ENCODE data around the gene PRKRIP1. TPM values are rescaled to one million over a fixed set of nuclear protein-coding genes. Genes with fewer than 3 reads are reported as not detected.
A peak's percentile ranks its signal among the peaks of the same experiment; 100 is the strongest.
"Not testable (repeated sequence)": the region's sequence is repeated elsewhere in the genome, so short reads cannot be mapped to it uniquely, and the experiment has no call there.

The PRKRIP1 gene
- total and polyA plus RNA-seq, 2 donors = 15.2 to 23.8 TPM

GRCh38 chr7:102390697-102391484, 5.3 kb upstream of the PRKRIP1 start:
- Histone ChIP-seq H3K27ac (ENCODE audit: low read depth) (no peak overlapping the region), H3K4me1 (ENCODE audit: insufficient read depth) (no peaks in the 10 kb centered on the region), H3K36me3 (ENCODE audit: insufficient read depth) (no peaks in the 10 kb centered on the region), H3K4me3 (ENCODE audit: low read depth, low read length) (no peak overlapping the region)
- WGBS = 66% methylated on average over 12 of the region's 12 CpGs
- no peak for DNase-seq (ENCODE audit: extremely low spot score)

- Histone ChIP-seq H3K36me3 (ENCODE audit: insufficient read depth) (no peaks in the 10 kb centered on the region), H3K4me1 (ENCODE audit: insufficient read depth) (no peaks in the 10 kb centered on the region), H3K27ac (ENCODE audit: low read depth) (no peak overlapping the region), H3K4me3 (ENCODE audit: low read depth, low read length) (no peak overlapping the region)
- 96% methylated on average over 1 of the region's 1 CpG for WGBS
- DNase-seq (ENCODE audit: extremely low spot score) = no peak
Observed at GRCh38 chr7:102392330-102392729, 3.8 kb upstream of the PRKRIP1 start.

- Histone ChIP-seq H3K36me3 (ENCODE audit: insufficient read depth) (no peaks in the 10 kb centered on the region), H3K4me1 (ENCODE audit: insufficient read depth) (no peaks in the 10 kb centered on the region), H3K4me3 (ENCODE audit: low read depth, low read length) (no peak overlapping the region), H3K27ac (ENCODE audit: low read depth) (no peak overlapping the region)
- DNase-seq (ENCODE audit: extremely low spot score) = no peak
- WGBS = 89% methylated on average over 9 of the region's 9 CpGs
Observed at GRCh38 chr7:102393467-102393866, 2.7 kb upstream of the PRKRIP1 start.

GRCh38 chr7:102395592-102395872, 631 bp upstream of the PRKRIP1 start:
- Histone ChIP-seq H3K4me3 (ENCODE audit: low read depth, low read length) (peak overlapping the region; percentile 74), H3K4me1 (ENCODE audit: insufficient read depth) (no peaks in the 10 kb centered on the region), H3K27ac (ENCODE audit: low read depth) (peak overlapping the region; percentile 58), H3K36me3 (ENCODE audit: insufficient read depth) (no peaks in the 10 kb centered on the region)
- 6% methylated on average over 9 of the region's 9 CpGs for WGBS
- DNase-seq (ENCODE audit: extremely low spot score) = no peak

GRCh38 chr7:102396710-102397019, 502 bp downstream of the PRKRIP1 start:
- under 1% methylated on average over 12 of the region's 12 CpGs for WGBS
- DNase-seq (ENCODE audit: extremely low spot score) = no peak
- H3K4me1 ChIP-seq (ENCODE audit: insufficient read depth) = no peaks in the 10 kb centered on the region
- H3K27ac ChIP-seq (ENCODE audit: low read depth) = peak overlapping the region; percentile 85
- no peaks in the 10 kb centered on the region for H3K36me3 ChIP-seq (ENCODE audit: insufficient read depth)
- H3K4me3 ChIP-seq (ENCODE audit: low read depth, low read length) = peak overlapping the region; percentile 74

- Histone ChIP-seq H3K4me1 (ENCODE audit: insufficient read depth) (no peaks in the 10 kb centered on the region), H3K27ac (ENCODE audit: low read depth) (no peak overlapping the region), H3K36me3 (ENCODE audit: insufficient read depth) (no peaks in the 10 kb centered on the region), H3K4me3 (ENCODE audit: low read depth, low read length) (no peak overlapping the region)
- WGBS = 96% methylated on average over 8 of the region's 8 CpGs
- DNase-seq (ENCODE audit: extremely low spot score) = no peak
Observed at GRCh38 chr7:102398543-102398942, 2.4 kb downstream of the PRKRIP1 start.

GRCh38 chr7:102400360-102400759, 4.2 kb downstream of the PRKRIP1 start:
- no peak overlapping the region for H3K4me3 ChIP-seq (ENCODE audit: low read depth, low read length)
- H3K27ac ChIP-seq (ENCODE audit: low read depth) = no peak overlapping the region
- no peak for DNase-seq (ENCODE audit: extremely low spot score)
- WGBS = 91% methylated on average over 5 of the region's 5 CpGs
- no peaks in the 10 kb centered on the region for H3K36me3 ChIP-seq (ENCODE audit: insufficient read depth)
- no peaks in the 10 kb centered on the region for H3K4me1 ChIP-seq (ENCODE audit: insufficient read depth)

GRCh38 chr7:102403563-102403962, 7.4 kb downstream of the PRKRIP1 start:
- peaks cover 2% of the 10 kb centered on the region for H3K36me3 ChIP-seq (ENCODE audit: insufficient read depth)
- no peak for DNase-seq (ENCODE audit: extremely low spot score)
- 98% methylated on average over 3 of the region's 3 CpGs for WGBS

GRCh38 chr7:102404005-102404861, 8.1 kb downstream of the PRKRIP1 start:
- H3K4me3 ChIP-seq (ENCODE audit: low read depth, low read length) = no peak overlapping the region
- peaks cover 2% of the 10 kb centered on the region for H3K36me3 ChIP-seq (ENCODE audit: insufficient read depth)
- no peak overlapping the region for H3K27ac ChIP-seq (ENCODE audit: low read depth)
- 72% methylated on average over 15 of the region's 15 CpGs for WGBS
- no peaks in the 10 kb centered on the region for H3K4me1 ChIP-seq (ENCODE audit: insufficient read depth)
- DNase-seq (ENCODE audit: extremely low spot score) = no peak

More at GRCh38 chr7:102403563-102403962, 7.4 kb downstream of the PRKRIP1 start:
- Histone ChIP-seq H3K27ac (ENCODE audit: low read depth) (no peak overlapping the region), H3K4me3 (ENCODE audit: low read depth, low read length) (no peak overlapping the region), H3K4me1 (ENCODE audit: insufficient read depth) (no peaks in the 10 kb centered on the region)

- not testable (repeated sequence) for H3K27ac ChIP-seq (ENCODE audit: low read depth); H3K36me3 ChIP-seq (ENCODE audit: insufficient read depth); H3K4me1 ChIP-seq (ENCODE audit: insufficient read depth); H3K4me3 ChIP-seq (ENCODE audit: low read depth, low read length); DNase-seq (ENCODE audit: extremely low spot score)
- WGBS = 95% methylated on average over 5 of the region's 5 CpGs
Observed at GRCh38 chr7:102404862-102405188, 8.7 kb downstream of the PRKRIP1 start.

- WGBS = 94% methylated on average over 6 of the region's 6 CpGs
- no peaks in the 10 kb centered on the region for H3K4me1 ChIP-seq (ENCODE audit: insufficient read depth)
- no peak overlapping the region for H3K4me3 ChIP-seq (ENCODE audit: low read depth, low read length)
- no peak overlapping the region for H3K27ac ChIP-seq (ENCODE audit: low read depth)
- peaks cover 2% of the 10 kb centered on the region for H3K36me3 ChIP-seq (ENCODE audit: insufficient read depth)
- no peak for DNase-seq (ENCODE audit: extremely low spot score)
Observed at GRCh38 chr7:102407910-102408309, 11.7 kb downstream of the PRKRIP1 start.

GRCh38 chr7:102408530-102408929, 12.4 kb downstream of the PRKRIP1 start:
- not testable (repeated sequence) for H3K4me1 ChIP-seq (ENCODE audit: insufficient read depth); H3K36me3 ChIP-seq (ENCODE audit: insufficient read depth); H3K4me3 ChIP-seq (ENCODE audit: low read depth, low read length); DNase-seq (ENCODE audit: extremely low spot score); H3K27ac ChIP-seq (ENCODE audit: low read depth)
- WGBS = 97% methylated on average over 6 of the region's 6 CpGs

GRCh38 chr7:102409340-102409739, 13.2 kb downstream of the PRKRIP1 start:
- DNase-seq (ENCODE audit: extremely low spot score) = no peak
- Histone ChIP-seq H3K36me3 (ENCODE audit: insufficient read depth) (peaks cover 2% of the 10 kb centered on the region), H3K4me3 (ENCODE audit: low read depth, low read length) (no peak overlapping the region), H3K27ac (ENCODE audit: low read depth) (no peak overlapping the region), H3K4me1 (ENCODE audit: insufficient read depth) (no peaks in the 10 kb centered on the region)
- WGBS = 99% methylated on average over 4 of the region's 4 CpGs

GRCh38 chr7:102410123-102410522, 14.0 kb downstream of the PRKRIP1 start:
- Histone ChIP-seq H3K27ac (ENCODE audit: low read depth) (no peak overlapping the region), H3K36me3 (ENCODE audit: insufficient read depth) (peaks cover 2% of the 10 kb centered on the region), H3K4me3 (ENCODE audit: low read depth, low read length) (no peak overlapping the region), H3K4me1 (ENCODE audit: insufficient read depth) (no peaks in the 10 kb centered on the region)
- DNase-seq (ENCODE audit: extremely low spot score) = no peak
- 77% methylated on average over 6 of the region's 6 CpGs for WGBS
